GM12801 (cell line): Measurements from ENCODE around the gene TTLL13.

Experiments used
- CTCF ChIP-seq: IDR thresholded peaks from one replicate; pipeline ENCODE4 v1.5.1; 2011; ENCODE audit warnings: control low read depth; ENCODE audit not compliant: insufficient read length; ENCODE audit errors: extremely low read depth

TTLL13 gene

GRCh38 chr15:90287946-90288345 is 38.6 kb downstream of the TTLL13 start:
- no peak for TF ChIP-seq CTCF

- TF ChIP-seq CTCF = no peak
These were observed 42.5 kb downstream of the TTLL13 start for GRCh38 chr15:90291679-90292356.

- no peak for TF ChIP-seq CTCF
These were observed 44.8 kb downstream of the TTLL13 start for GRCh38 chr15:90294159-90294558.

DNA sequence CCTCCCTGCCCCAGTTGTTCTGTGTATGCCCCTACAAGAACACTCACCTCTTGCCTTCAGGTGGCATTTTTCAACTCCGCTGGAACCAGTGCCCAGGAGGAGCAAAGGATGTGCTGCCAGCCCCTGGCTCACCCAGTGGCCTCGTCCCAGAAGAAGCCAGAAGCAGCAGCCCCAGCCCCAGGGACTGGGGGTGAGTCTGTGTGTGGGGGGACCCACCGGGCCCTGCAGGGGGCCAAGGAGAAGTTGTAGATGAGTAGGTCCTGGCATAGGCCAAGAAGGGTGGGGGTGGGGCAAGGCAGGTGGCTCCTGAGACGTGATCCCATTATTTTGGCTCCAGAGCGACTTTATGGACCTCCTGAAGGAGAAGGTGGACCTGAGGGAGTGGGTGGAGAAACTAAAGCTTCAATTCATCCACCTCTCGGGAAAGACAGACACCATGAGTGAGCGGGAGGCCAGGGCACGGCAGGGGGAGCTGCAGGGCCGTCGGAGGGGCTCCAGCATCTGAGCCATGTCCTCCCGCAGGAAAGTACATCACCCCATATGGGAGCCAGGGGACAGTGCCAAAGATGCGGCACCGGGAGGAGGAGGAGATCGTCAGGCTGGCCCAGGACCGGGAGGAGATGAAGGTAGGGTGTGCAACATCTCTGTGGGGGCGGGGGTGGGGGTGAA is 45.4 kb downstream of the TTLL13 start:
- no peak for TF ChIP-seq CTCF

GRCh38 chr15:90295270-90295648 is 45.9 kb downstream of the TTLL13 start:
- no peak for TF ChIP-seq CTCF

- TF ChIP-seq CTCF = no peak
These were observed 47.7 kb downstream of the TTLL13 start for GRCh38 chr15:90297021-90297420.

DNA sequence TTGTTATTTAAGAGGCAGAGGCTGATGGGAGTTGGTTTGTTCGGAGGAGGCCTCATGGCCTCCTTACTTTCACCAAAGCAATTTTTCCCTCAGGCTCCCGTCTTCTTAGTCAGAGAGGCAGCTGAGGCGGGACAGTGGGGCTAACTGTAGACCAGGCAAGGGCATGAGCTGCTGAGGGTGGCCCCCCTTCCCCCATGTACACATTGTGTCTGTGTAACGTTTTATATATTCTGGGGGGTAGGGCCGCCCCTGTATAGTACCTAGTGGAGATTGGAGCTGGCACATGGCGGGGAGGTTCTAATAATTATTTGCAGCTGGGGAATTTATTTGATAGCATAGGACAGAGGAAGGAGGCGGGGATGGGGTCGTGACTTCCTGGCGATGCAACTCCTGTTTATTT is 51.2 kb downstream of the TTLL13 start:
- no peak for TF ChIP-seq CTCF
